Measurements from ENCODE around the gene ABHD17B. TPM values are rescaled to one million over a fixed set of nuclear protein-coding genes. Genes with fewer than 3 reads are reported as not detected.

The ABHD17B gene
- total RNA-seq, 6 experiments from 2014 or later = 13.6 to 17.9 (median 15.5) TPM

DNA sequence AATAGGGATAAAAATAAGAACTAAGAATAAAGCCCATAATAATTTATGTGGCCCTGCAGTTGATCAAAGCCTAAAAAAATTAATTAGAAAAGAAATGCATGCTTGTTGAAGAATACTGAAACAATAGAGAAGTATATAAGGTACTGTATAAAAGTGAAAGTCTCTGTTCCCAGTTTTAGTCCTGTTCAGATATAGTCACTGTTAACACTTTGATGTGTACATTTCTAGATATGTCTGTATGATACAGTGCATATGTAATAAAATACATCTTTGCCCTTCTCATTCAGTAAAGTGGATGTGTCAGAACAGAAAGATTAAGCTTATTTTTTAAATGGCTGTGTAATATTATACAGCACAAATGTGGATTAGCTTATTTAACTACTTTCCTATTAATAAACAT is 4.5 kb upstream of the ABHD17B start:
- TF ChIP-seq, protein P1, sequence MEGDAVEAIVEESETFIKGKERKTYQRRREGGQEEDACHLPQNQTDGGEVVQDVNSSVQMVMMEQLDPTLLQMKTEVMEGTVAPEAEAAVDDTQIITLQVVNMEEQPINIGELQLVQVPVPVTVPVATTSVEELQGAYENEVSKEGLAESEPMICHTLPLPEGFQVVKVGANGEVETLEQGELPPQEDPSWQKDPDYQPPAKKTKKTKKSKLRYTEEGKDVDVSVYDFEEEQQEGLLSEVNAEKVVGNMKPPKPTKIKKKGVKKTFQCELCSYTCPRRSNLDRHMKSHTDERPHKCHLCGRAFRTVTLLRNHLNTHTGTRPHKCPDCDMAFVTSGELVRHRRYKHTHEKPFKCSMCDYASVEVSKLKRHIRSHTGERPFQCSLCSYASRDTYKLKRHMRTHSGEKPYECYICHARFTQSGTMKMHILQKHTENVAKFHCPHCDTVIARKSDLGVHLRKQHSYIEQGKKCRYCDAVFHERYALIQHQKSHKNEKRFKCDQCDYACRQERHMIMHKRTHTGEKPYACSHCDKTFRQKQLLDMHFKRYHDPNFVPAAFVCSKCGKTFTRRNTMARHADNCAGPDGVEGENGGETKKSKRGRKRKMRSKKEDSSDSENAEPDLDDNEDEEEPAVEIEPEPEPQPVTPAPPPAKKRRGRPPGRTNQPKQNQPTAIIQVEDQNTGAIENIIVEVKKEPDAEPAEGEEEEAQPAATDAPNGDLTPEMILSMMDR (IDR thresholded peaks at IDR 0.05) = no peak
- Mint-ChIP-seq H3K9me3 (no peaks in the 10 kb centered on the region), H3K27ac (no peak overlapping the region), H3K4me1 (ENCODE audit: low read depth) (peaks cover 35% of the 10 kb centered on the region), H3K4me3 (no peak overlapping the region), H3K27me3 (ENCODE audit: insufficient read depth) (no peaks in the 10 kb centered on the region), H3K36me3 (ENCODE audit: low read depth) (no peaks in the 10 kb centered on the region; the same call in 1 of the 2 replicates)
- no peak for DNase-seq

DNA sequence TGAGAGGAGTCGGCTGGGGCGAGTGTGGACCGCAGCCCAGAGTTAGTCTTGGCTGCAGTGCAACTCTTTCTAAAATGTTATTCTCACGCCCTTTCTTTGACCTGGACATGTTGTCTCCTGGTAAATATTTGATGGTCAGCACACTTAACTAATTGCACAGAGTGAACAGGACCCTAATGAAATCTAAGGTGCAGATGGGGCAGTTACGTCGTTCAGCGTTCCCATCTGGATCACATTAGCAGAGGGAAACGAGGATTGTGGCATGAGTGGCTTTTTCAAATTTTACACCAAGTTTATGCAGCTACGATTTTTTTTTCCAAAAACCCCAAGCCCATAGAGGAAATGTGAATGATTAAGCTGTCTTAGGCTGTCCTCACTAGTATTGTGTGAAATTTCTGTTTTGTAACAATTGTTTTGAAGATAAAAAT is 929 bp upstream of the ABHD17B start:
- H3K36me3 Mint-ChIP-seq (ENCODE audit: low read depth) = no peaks in the 10 kb centered on the region; the same call in 1 of the 2 replicates
- H3K27me3 Mint-ChIP-seq (ENCODE audit: insufficient read depth) = no peaks in the 10 kb centered on the region
- TF ChIP-seq, protein P1 (IDR thresholded peaks at IDR 0.05) = no peak
- H3K27ac Mint-ChIP-seq = peak overlapping the region; percentile 97
- peak overlapping the region; percentile 98 for H3K4me3 Mint-ChIP-seq
- H3K9me3 Mint-ChIP-seq = no peaks in the 10 kb centered on the region
- peaks cover 35% of the 10 kb centered on the region for H3K4me1 Mint-ChIP-seq (ENCODE audit: low read depth)
- DNase-seq = peak; percentile 23

DNA sequence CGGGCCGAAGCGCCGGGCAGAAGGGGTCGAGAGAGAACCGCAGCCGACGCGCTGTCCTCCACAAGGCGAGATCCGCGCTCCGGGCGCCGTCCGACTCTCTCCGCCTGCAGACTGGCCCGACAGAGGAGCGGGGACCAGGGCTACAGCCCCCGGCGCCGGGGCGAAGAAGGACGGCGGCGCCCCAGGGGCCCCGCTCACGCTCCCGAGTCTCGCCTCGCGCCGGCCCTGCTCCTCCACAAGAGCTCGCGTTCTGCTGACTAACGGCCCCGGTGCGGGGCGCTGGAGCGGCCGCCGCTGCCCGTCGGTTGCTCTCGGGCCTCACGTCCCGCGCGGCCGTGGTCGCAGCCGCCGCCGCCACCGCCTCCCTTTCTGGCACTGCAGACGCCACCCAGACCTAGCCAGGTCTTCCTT is 338 bp downstream of the ABHD17B start:
- Mint-ChIP-seq H3K9me3 (no peaks in the 10 kb centered on the region), H3K27ac (peak overlapping the region; percentile 97), H3K36me3 (ENCODE audit: low read depth) (no peaks in the 10 kb centered on the region; the same call in 1 of the 2 replicates), H3K4me1 (ENCODE audit: low read depth) (peaks cover 34% of the 10 kb centered on the region), H3K4me3 (peak overlapping the region; percentile 98), H3K27me3 (ENCODE audit: insufficient read depth) (no peaks in the 10 kb centered on the region)
- TF ChIP-seq, protein P1 (IDR thresholded peaks at IDR 0.05) = 0 out of 2 replicates have a peak, but pooled peaks have one; percentile 18
- DNase-seq = no peak

DNA sequence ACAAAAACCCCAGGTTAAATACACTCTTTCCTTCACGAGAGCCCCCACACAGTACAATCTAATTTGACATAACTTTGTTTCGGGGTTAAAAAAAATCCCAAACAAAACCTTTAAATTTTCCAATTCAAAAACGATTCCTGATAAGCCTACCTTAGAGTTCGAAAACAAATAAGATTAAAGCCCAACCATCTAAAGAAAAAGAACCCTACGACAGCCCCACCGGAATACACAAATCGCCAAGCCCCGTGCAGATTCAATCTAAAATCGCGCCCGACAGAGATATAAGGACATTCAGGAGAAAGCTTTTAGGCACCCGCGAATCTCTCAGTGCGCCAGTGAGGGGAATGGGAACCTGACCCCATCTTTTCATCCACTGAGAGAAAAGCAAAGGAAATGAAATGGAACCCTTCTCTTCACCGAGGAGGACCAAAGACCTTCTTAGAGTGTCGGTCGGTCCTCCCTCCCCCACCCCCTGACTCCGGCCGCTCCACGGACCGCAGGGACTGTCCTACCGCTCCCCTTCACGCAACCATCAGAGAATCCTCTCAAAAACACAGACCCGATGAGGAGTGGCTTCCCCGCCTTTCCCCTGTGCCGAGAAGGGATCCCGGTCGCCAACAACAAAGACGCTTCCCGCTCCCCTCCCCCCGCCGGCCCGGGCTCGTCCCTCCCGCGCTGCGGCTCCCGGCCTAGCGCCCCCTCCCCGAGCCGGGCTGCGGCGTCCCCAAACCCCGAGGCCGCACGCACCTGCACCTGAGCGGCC is 925 bp downstream of the ABHD17B start:
- Mint-ChIP-seq H3K27me3 (ENCODE audit: insufficient read depth) (no peaks in the 10 kb centered on the region), H3K27ac (peak overlapping the region; percentile 81), H3K36me3 (ENCODE audit: low read depth) (no peaks in the 10 kb centered on the region; the same call in 1 of the 2 replicates), H3K4me3 (peak overlapping the region; percentile 98), H3K9me3 (no peaks in the 10 kb centered on the region), H3K4me1 (ENCODE audit: low read depth) (peaks cover 34% of the 10 kb centered on the region)
- DNase-seq = peak; percentile 9
- TF ChIP-seq, protein P1 (IDR thresholded peaks at IDR 0.05) = no peak; the same call in 1 of the 2 replicates

DNA sequence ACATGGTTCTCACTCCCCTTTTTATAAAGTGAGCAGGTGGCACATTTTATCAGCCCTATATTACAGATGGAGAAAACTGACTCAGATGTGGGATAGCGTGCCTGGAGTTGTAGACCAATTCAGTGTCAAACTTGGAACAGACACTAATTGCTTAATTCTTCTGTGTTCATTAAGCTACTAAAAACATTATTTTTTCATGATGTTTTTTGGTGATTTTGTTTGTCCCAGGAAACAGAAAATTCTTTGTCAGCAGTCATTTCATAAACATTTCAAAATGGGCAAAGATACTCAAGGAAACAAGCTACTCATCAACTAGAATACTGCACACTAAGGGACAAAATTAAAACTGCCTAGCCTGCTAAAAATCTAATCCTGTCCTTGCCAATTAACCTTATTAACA is 2.2 kb downstream of the ABHD17B start:
- no peaks in the 10 kb centered on the region; the same call in 1 of the 2 replicates for H3K36me3 Mint-ChIP-seq (ENCODE audit: low read depth)
- DNase-seq = no peak
- no peaks in the 10 kb centered on the region for H3K27me3 Mint-ChIP-seq (ENCODE audit: insufficient read depth)
- H3K4me1 Mint-ChIP-seq (ENCODE audit: low read depth) = peaks cover 25% of the 10 kb centered on the region
- peak overlapping the region; percentile 98 for H3K4me3 Mint-ChIP-seq
- TF ChIP-seq, protein P1 (IDR thresholded peaks at IDR 0.05) = no peak
- no peaks in the 10 kb centered on the region for H3K9me3 Mint-ChIP-seq
- peak overlapping the region; percentile 15; the same call in 1 of the 2 replicates for H3K27ac Mint-ChIP-seq

Data from HFFc6 (cell line).